Neural progenitor cell (in vitro differentiated cells): Measurements from ENCODE around the gene MACROD1. TPM values are rescaled to one million over a fixed set of nuclear protein-coding genes. Genes with fewer than 3 reads are reported as not detected.

Experiments
- DNase-seq: peaks from one replicate; pipeline ENCODE4 v3.0.0-alpha.2; 2016; ENCODE audit warnings: low spot score
- H2AFZ ChIP-seq: fragments of 200-600 bp; sonication (generic); replicated peaks from 2 replicates; pipeline ENCODE4 v1.6.1; 2016; ENCODE audit warnings: antibody characterized with exemption
- H3F3A ChIP-seq: fragments of 200-600 bp; sonication (generic); 2 replicates; pipeline ENCODE4 v1.6.1; 2016; ENCODE audit warnings: antibody characterized with exemption, low read depth
- H3K27ac ChIP-seq: fragments of 200-600 bp; sonication (generic); 2 replicates; pipeline ENCODE4 v1.5.1; 2016; ENCODE audit warnings: mild to moderate bottlenecking
- H3K27me3 ChIP-seq: fragments of 200-600 bp; sonication (generic); 2 replicates; pipeline ENCODE4 v1.6.1; 2016; ENCODE audit warnings: mild to moderate bottlenecking, moderate library complexity
- H3K36me3 ChIP-seq: fragments of 200-600 bp; sonication (generic); 2 replicates; pipeline ENCODE4 v1.5.1; 2016
- H3K4me1 ChIP-seq: fragments of 200-600 bp; sonication (generic); 2 replicates; pipeline ENCODE4 v1.6.1; 2016; ENCODE audit warnings: mixed run types
- H3K4me2 ChIP-seq: fragments of 200-600 bp; sonication (generic); 2 replicates; pipeline ENCODE4 v1.6.1; 2016
- H3K4me3 ChIP-seq: fragments of 200-600 bp; sonication (generic); 2 replicates; pipeline ENCODE4 v1.5.1; 2016
- H3K79me2 ChIP-seq: fragments of 200-600 bp; sonication (generic); 2 replicates; pipeline ENCODE4 v1.6.1; 2016; ENCODE audit warnings: low read depth
- H3K9ac ChIP-seq: fragments of 200-600 bp; sonication (generic); 2 replicates; pipeline ENCODE4 v1.6.1; 2016
- H3K9me3 ChIP-seq: fragments of 200-600 bp; sonication (generic); 2 replicates; pipeline ENCODE4 v1.5.1; 2016; ENCODE audit warnings: low read depth
- H4K20me1 ChIP-seq: fragments of 200-600 bp; sonication (generic); 2 replicates; pipeline ENCODE4 v1.6.1; 2016; ENCODE audit warnings: low read depth
- H3K27ac Mint-ChIP-seq: 3 replicates; pipeline ENCODE4 v1.8.0; 2021; ENCODE audit warnings: mixed read lengths
- H3K27me3 Mint-ChIP-seq: 2 replicates; pipeline ENCODE4 v1.8.0; 2022; ENCODE audit warnings: low read depth, mild to moderate bottlenecking, inconsistent platforms, moderate library complexity, mixed read lengths; ENCODE audit not compliant: insufficient read depth
- H3K36me3 Mint-ChIP-seq: 3 replicates; pipeline ENCODE4 v1.8.0; 2021; ENCODE audit warnings: mixed read lengths
- H3K4me1 Mint-ChIP-seq: 3 replicates; pipeline ENCODE4 v1.8.0; 2021; ENCODE audit warnings: mixed read lengths
- H3K4me3 Mint-ChIP-seq: 3 replicates; pipeline ENCODE4 v1.8.0; 2021; ENCODE audit warnings: mild to moderate bottlenecking, moderate library complexity, mixed read lengths
- H3K9me3 Mint-ChIP-seq: 3 replicates; pipeline ENCODE4 v1.8.0; 2020; ENCODE audit warnings: mixed read lengths
- CTCF ChIP-seq: fragments of 200-600 bp; sonication (generic); IDR thresholded peaks from 2 replicates; pipeline ENCODE4 v1.5.1; 2017; ENCODE audit warnings: antibody characterized with exemption, mild to moderate bottlenecking
- EZH2 ChIP-seq: fragments of 200-600 bp; sonication (generic); IDR thresholded peaks from 2 replicates; pipeline ENCODE4 v1.6.1; 2017; ENCODE audit warnings: antibody characterized with exemption, mild to moderate bottlenecking, moderate library complexity
- EZH2phosphoT487 ChIP-seq: fragments of 200-600 bp; sonication (generic); IDR thresholded peaks from 2 replicates; pipeline ENCODE4 v1.6.1; 2017; ENCODE audit warnings: antibody characterized with exemption
- total RNA-seq: library from RNA; depleted of rRNA; stranded (reverse); fragments of >200 nt; gene quantifications from 2 replicates; pipeline ENCODE4 v1.2.3, GENCODE V29; 2015; ENCODE audit warnings: low replicate concordance

The MACROD1 gene
- total RNA-seq, 1 donor from 2014 or later: 11.9 TPM

- Histone ChIP-seq H3F3A (peaks cover 26% of the 10 kb centered on the region), H3K9me3 (no peaks in the 10 kb centered on the region), H3K79me2 (no peaks in the 10 kb centered on the region), H2AFZ (no peak overlapping the region), H4K20me1 (peaks cover 54% of the 10 kb centered on the region), H3K4me1 (peaks cover 32% of the 10 kb centered on the region), H3K4me2 (no peak overlapping the region), H3K36me3 (no peaks in the 10 kb centered on the region), H3K27ac (no peak overlapping the region), H3K4me3 (no peak overlapping the region), H3K27me3 (peaks cover 76% of the 10 kb centered on the region), H3K9ac (no peak overlapping the region)
- Mint-ChIP-seq H3K4me1 (peaks cover 38% of the 10 kb centered on the region), H3K9me3 (no peaks in the 10 kb centered on the region), H3K4me3 (no peak overlapping the region), H3K27me3 (peaks cover 13% of the 10 kb centered on the region), H3K27ac (no peak overlapping the region), H3K36me3 (no peaks in the 10 kb centered on the region)
- TF ChIP-seq EZH2phosphoT487 (no peak), EZH2 (no peak), CTCF (no peak)
- DNase-seq: no peak
Measured at GRCh38 chr11:64038500-64038899, 127.4 kb downstream of the MACROD1 start.

GRCh38 chr11:64037027-64037634 is 128.8 kb downstream of the MACROD1 start:
- Histone ChIP-seq H3K4me1 (peaks cover 27% of the 10 kb centered on the region), H3K27ac (no peak overlapping the region), H3K79me2 (no peaks in the 10 kb centered on the region), H4K20me1 (peaks cover 49% of the 10 kb centered on the region), H3K36me3 (no peaks in the 10 kb centered on the region), H3K4me3 (peak overlapping the region; percentile 62), H3K9ac (no peak overlapping the region), H3K4me2 (peak overlapping the region; percentile 97), H2AFZ (no peak overlapping the region), H3K27me3 (peaks cover 85% of the 10 kb centered on the region), H3F3A (peaks cover 26% of the 10 kb centered on the region), H3K9me3 (no peaks in the 10 kb centered on the region)
- Mint-ChIP-seq H3K4me3 (peak overlapping the region; percentile 74), H3K9me3 (no peaks in the 10 kb centered on the region), H3K27ac (no peak overlapping the region), H3K36me3 (no peaks in the 10 kb centered on the region), H3K4me1 (peaks cover 35% of the 10 kb centered on the region), H3K27me3 (peaks cover 13% of the 10 kb centered on the region)
- no peak for TF ChIP-seq EZH2phosphoT487
- no peak for TF ChIP-seq CTCF
- peak; percentile 25 for TF ChIP-seq EZH2
- peak; percentile 38 for DNase-seq

GRCh38 chr11:64036087-64037026 is 129.6 kb downstream of the MACROD1 start:
- Histone ChIP-seq H4K20me1 (peaks cover 48% of the 10 kb centered on the region), H3F3A (peaks cover 26% of the 10 kb centered on the region), H3K36me3 (no peaks in the 10 kb centered on the region), H3K9me3 (no peaks in the 10 kb centered on the region), H3K4me3 (peak overlapping the region; percentile 62), H3K79me2 (no peaks in the 10 kb centered on the region), H3K4me2 (peak overlapping the region; percentile 97), H3K9ac (no peak overlapping the region), H3K27ac (no peak overlapping the region), H3K4me1 (peaks cover 19% of the 10 kb centered on the region), H2AFZ (no peak overlapping the region), H3K27me3 (peaks cover 92% of the 10 kb centered on the region)
- Mint-ChIP-seq H3K4me1 (peaks cover 28% of the 10 kb centered on the region), H3K27ac (no peak overlapping the region), H3K36me3 (no peaks in the 10 kb centered on the region), H3K9me3 (no peaks in the 10 kb centered on the region), H3K4me3 (peak overlapping the region; percentile 64), H3K27me3 (peaks cover 13% of the 10 kb centered on the region)
- DNase-seq: peak; percentile 52
- TF ChIP-seq EZH2phosphoT487 (peak; percentile 92), EZH2 (peak; percentile 97), CTCF (no peak)
